Suprapubic skin (tissue), 4 donors: Measurements from ENCODE around the gene PARD3B. TPM values are rescaled to one million over a fixed set of nuclear protein-coding genes. Genes with fewer than 3 reads are reported as not detected.

ENCODE experiments used
- DNase-seq, 2 donors: peaks; one replicate each; pipeline ENCODE4 v3.0.0-alpha.2; 2019; ENCODE audit warnings: low spot score in 2 of 2
- H3K27ac ChIP-seq: fragments of 200-600 bp; sonication (generic); one replicate; pipeline ENCODE4 v1.5.1; 2019
- H3K27me3 ChIP-seq: fragments of 200-600 bp; sonication (generic); one replicate; pipeline ENCODE4 v1.5.1; 2019
- H3K36me3 ChIP-seq: fragments of 200-600 bp; sonication (generic); one replicate; pipeline ENCODE4 v1.5.1; 2019
- H3K4me1 ChIP-seq: fragments of 200-600 bp; sonication (generic); one replicate; pipeline ENCODE4 v1.5.1; 2019
- H3K4me3 ChIP-seq: fragments of 200-600 bp; sonication (generic); one replicate; pipeline ENCODE4 v1.5.1; 2019; ENCODE audit warnings: mild to moderate bottlenecking
- H3K9me3 ChIP-seq: fragments of 200-600 bp; sonication (generic); one replicate; pipeline ENCODE4 v1.5.1; 2019
- CTCF ChIP-seq, 2 donors: fragments of 200-600 bp in 1 of 2; fragments of 450-650 bp in 1 of 2; sonication (generic) in 1 of 2; IDR thresholded peaks; one replicate each; pipeline ENCODE4 v1.5.1; 2016 to 2019; ENCODE audit warnings: antibody characterized with exemption in 2 of 2, mild to moderate bottlenecking in 1 of 2, moderate library complexity in 1 of 2
- EP300 ChIP-seq: sonication (generic); formaldehyde crosslinking; IDR thresholded peaks from one replicate; pipeline ENCODE4 v1.6.1; 2017; ENCODE audit warnings: antibody characterized with exemption
- POLR2A ChIP-seq, 2 donors: fragments of 450-650 bp; IDR thresholded peaks; one replicate each; pipeline ENCODE4 v1.6.1; 2017; ENCODE audit warnings: antibody characterized with exemption in 2 of 2, mild to moderate bottlenecking in 2 of 2, moderate library complexity in 2 of 2
- POLR2AphosphoS5 ChIP-seq, 3 donors: sonication (generic); formaldehyde crosslinking; IDR thresholded peaks; one replicate each; pipeline ENCODE4 v1.6.1; 2017; ENCODE audit warnings: antibody characterized with exemption in 3 of 3
- WGBS: methylation state at CpG from one replicate; pipeline ENCODE4 v1.1.5; 2018; 5-methylcytosine and 5-hydroxymethylcytosine counted together
- total RNA-seq, 4 donors: library from RNA; depleted of rRNA; stranded (reverse); fragments of >200 nt; gene quantifications; one replicate each; pipeline ENCODE4 v1.1.0, GENCODE V29; 2016

The PARD3B gene
- total RNA-seq, 4 donors from 2014 or later, result 12.5 to 18.9 (median 15.5) TPM

- no peaks in the 10 kb centered on the region for H3K36me3 ChIP-seq
- H3K4me3 ChIP-seq, result no peak overlapping the region
- 73% methylated on average over 2 of the region's 2 CpGs for WGBS
- no peaks in the 10 kb centered on the region for H3K27me3 ChIP-seq
- no peaks in the 10 kb centered on the region for H3K4me1 ChIP-seq
- no peaks in the 10 kb centered on the region for H3K9me3 ChIP-seq
- no peak for DNase-seq
- TF ChIP-seq CTCF (IDR thresholded peaks at IDR 0.05) (no peak), EP300 (no peak), POLR2A (IDR thresholded peaks at IDR 0.05) (no peak), POLR2AphosphoS5 (IDR thresholded peaks at IDR 0.05) (no peak)
- no peak overlapping the region for H3K27ac ChIP-seq
Observed at GRCh38 chr2:204743393-204743960, 198.2 kb downstream of the PARD3B start.

- DNase-seq, result no peak
- H3K4me1 ChIP-seq, result no peaks in the 10 kb centered on the region
- WGBS, result 78% methylated on average over 2 of the region's 2 CpGs
- no peak for TF ChIP-seq CTCF (IDR thresholded peaks at IDR 0.05)
- no peak for TF ChIP-seq EP300
- no peaks in the 10 kb centered on the region for H3K36me3 ChIP-seq
- H3K4me3 ChIP-seq, result no peak overlapping the region
- no peak overlapping the region for H3K27ac ChIP-seq
- H3K9me3 ChIP-seq, result no peaks in the 10 kb centered on the region
- H3K27me3 ChIP-seq, result no peaks in the 10 kb centered on the region
Observed at GRCh38 chr2:204744506-204744905, 199.2 kb downstream of the PARD3B start.

DNA sequence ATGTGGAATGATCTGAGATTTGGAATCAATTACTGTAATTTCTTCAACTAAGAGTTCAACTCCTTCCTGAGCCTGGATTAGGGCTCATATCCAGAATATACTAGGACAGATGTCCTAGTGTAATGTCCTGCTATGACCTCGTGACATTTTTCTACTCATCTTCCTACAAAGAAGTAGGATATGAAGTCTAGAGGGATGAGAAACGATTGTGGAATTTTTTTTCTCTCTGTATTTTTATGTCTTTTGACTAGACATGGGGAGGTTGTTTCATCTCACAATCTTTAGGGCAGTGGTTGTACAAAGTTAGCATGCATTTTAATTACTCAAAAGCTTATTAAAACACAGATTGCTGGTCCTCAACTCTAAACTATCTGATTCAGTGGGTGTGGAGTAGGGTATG, 203.0 kb downstream of the PARD3B start:
- TF ChIP-seq EP300, result no peak
- TF ChIP-seq CTCF (IDR thresholded peaks at IDR 0.05), result no peak
- TF ChIP-seq POLR2AphosphoS5 (IDR thresholded peaks at IDR 0.05), result no peak
- no peak for TF ChIP-seq POLR2A (IDR thresholded peaks at IDR 0.05)
- no peak for DNase-seq
- Histone ChIP-seq H3K4me3 (no peak overlapping the region), H3K4me1 (no peaks in the 10 kb centered on the region), H3K9me3 (no peaks in the 10 kb centered on the region), H3K27me3 (no peaks in the 10 kb centered on the region), H3K27ac (no peak overlapping the region), H3K36me3 (no peaks in the 10 kb centered on the region)
- 73% methylated on average over 2 of the region's 2 CpGs for WGBS

DNA sequence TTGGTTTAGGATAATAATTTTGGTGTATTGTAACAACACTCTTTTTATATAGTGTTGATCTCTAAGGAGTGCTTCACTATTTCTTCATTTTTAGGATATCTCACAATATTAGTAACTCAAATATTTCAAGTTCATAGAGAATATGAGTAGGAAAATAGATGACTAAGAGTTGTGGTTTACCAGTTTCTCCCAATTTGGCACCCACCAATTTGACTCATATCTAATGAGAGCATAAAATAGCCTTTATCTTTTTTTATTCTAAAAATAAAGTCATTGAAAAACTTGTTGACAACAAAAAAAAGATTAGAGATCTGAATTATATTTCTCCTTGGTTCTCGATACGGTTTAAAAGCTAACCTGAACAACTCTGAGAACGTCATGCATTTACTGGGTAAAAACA, 204.0 kb downstream of the PARD3B start:
- TF ChIP-seq EP300 (no peak), CTCF (IDR thresholded peaks at IDR 0.05) (no peak), POLR2AphosphoS5 (IDR thresholded peaks at IDR 0.05) (no peak), POLR2A (IDR thresholded peaks at IDR 0.05) (no peak)
- DNase-seq, result no peak
- Histone ChIP-seq H3K4me3 (no peak overlapping the region), H3K27me3 (no peaks in the 10 kb centered on the region), H3K9me3 (no peaks in the 10 kb centered on the region), H3K36me3 (no peaks in the 10 kb centered on the region), H3K4me1 (no peaks in the 10 kb centered on the region), H3K27ac (no peak overlapping the region)
- WGBS, result 70% methylated on average over 3 of the region's 3 CpGs

DNA sequence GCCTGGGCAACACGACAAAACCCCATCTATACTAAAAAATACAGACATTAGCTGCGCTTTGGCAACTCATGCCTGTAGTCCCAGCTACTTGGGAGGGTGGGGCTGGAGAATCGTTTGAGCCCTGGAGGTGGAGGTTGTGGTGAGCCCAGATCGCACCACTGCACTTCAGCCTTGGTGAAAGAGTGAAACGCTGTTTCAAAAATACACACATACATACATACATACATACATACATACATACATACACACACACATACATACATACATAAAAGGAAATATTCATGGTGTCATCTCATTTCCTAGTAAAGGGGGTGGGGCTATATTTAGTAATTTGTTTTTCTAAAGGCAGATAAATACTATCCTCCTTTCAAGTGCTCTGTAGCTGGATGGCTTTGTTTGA, 205.1 kb downstream of the PARD3B start:
- 94% methylated on average over 5 of the region's 5 CpGs for WGBS
- H3K4me1 ChIP-seq, result no peaks in the 10 kb centered on the region
- no peak for DNase-seq
- TF ChIP-seq POLR2A (IDR thresholded peaks at IDR 0.05) (no peak), POLR2AphosphoS5 (IDR thresholded peaks at IDR 0.05) (no peak), CTCF (IDR thresholded peaks at IDR 0.05) (no peak), EP300 (no peak)
- H3K27ac ChIP-seq, result no peak overlapping the region
- no peaks in the 10 kb centered on the region for H3K27me3 ChIP-seq
- H3K36me3 ChIP-seq, result no peaks in the 10 kb centered on the region
- no peaks in the 10 kb centered on the region for H3K9me3 ChIP-seq
- no peak overlapping the region for H3K4me3 ChIP-seq
